KMS-11 (cell line): Measurements from ENCODE around the gene MED26.

Source experiments
- H2AFZ ChIP-seq: fragments of 200-600 bp; sonication (generic); 2 replicates; pipeline ENCODE4 v1.6.1; 2016; ENCODE audit warnings: antibody characterized with exemption, mixed run types, low read depth
- H3K27ac ChIP-seq: fragments of 200-600 bp; sonication (generic); 2 replicates; pipeline ENCODE4 v1.6.1; 2016; ENCODE audit warnings: mild to moderate bottlenecking, mixed run types
- H3K27me3 ChIP-seq: fragments of 200-600 bp; sonication (generic); 2 replicates; pipeline ENCODE4 v1.6.1; 2017; ENCODE audit warnings: mild to moderate bottlenecking, low read depth, mixed run types, moderate library complexity; ENCODE audit not compliant: insufficient read depth
- H3K36me3 ChIP-seq: fragments of 200-600 bp; sonication (generic); 2 replicates; pipeline ENCODE4 v1.6.1; 2017; ENCODE audit warnings: mild to moderate bottlenecking, mixed run types; ENCODE audit not compliant: insufficient read depth
- H3K4me1 ChIP-seq: fragments of 200-600 bp; sonication (generic); 2 replicates; pipeline ENCODE4 v1.6.1; 2016; ENCODE audit warnings: mild to moderate bottlenecking, low read depth, mixed run types; ENCODE audit not compliant: poor library complexity, severe bottlenecking
- H3K4me2 ChIP-seq: fragments of 200-600 bp; sonication (generic); 2 replicates; pipeline ENCODE4 v1.7.0; 2016; ENCODE audit warnings: mild to moderate bottlenecking, mixed run types
- H3K4me3 ChIP-seq: fragments of 200-600 bp; sonication (generic); IDR thresholded peaks from 2 replicates; pipeline ENCODE4 v1.6.1; 2017; ENCODE audit warnings: low read depth, low read length, mixed read lengths; ENCODE audit not compliant: insufficient read depth
- H3K79me2 ChIP-seq: fragments of 200-600 bp; sonication (generic); 2 replicates; pipeline ENCODE4 v1.6.1; 2016; ENCODE audit warnings: low read depth, mixed run types; ENCODE audit not compliant: insufficient read depth
- H3K9ac ChIP-seq: fragments of 200-600 bp; sonication (generic); 2 replicates; pipeline ENCODE4 v1.6.1; 2016; ENCODE audit warnings: mild to moderate bottlenecking, mixed run types
- H4K20me1 ChIP-seq: fragments of 200-600 bp; sonication (generic); 2 replicates; pipeline ENCODE4 v1.6.1; 2016; ENCODE audit warnings: mild to moderate bottlenecking, mixed run types; ENCODE audit not compliant: insufficient read depth
- TF ChIP-seq, protein P1 (sequence below): fragments of 200-600 bp; sonication (generic); conservative IDR thresholded peaks from 2 replicates; pipeline ENCODE4 v1.6.1; 2017; ENCODE audit warnings: low read depth, mild to moderate bottlenecking, antibody characterized with exemption, low read length, moderate library complexity, mixed read lengths

Gene MED26

GRCh38 chr19:16584248-16585093 lies 43.5 kb downstream of the MED26 start:
- H3K4me2 ChIP-seq: peak overlapping the region; percentile 95
- H3K4me1 ChIP-seq: peaks cover 29% of the 10 kb centered on the region
- no peaks in the 10 kb centered on the region; the same call in 1 of the 2 replicates for H3K36me3 ChIP-seq
- H3K27me3 ChIP-seq: no peaks in the 10 kb centered on the region
- H3K27ac ChIP-seq: peak overlapping the region; percentile 95
- no peak overlapping the region for H3K4me3 ChIP-seq
- peak overlapping the region; percentile 94 for H3K9ac ChIP-seq
- H2AFZ ChIP-seq: no peak overlapping the region
- TF ChIP-seq, protein P1, sequence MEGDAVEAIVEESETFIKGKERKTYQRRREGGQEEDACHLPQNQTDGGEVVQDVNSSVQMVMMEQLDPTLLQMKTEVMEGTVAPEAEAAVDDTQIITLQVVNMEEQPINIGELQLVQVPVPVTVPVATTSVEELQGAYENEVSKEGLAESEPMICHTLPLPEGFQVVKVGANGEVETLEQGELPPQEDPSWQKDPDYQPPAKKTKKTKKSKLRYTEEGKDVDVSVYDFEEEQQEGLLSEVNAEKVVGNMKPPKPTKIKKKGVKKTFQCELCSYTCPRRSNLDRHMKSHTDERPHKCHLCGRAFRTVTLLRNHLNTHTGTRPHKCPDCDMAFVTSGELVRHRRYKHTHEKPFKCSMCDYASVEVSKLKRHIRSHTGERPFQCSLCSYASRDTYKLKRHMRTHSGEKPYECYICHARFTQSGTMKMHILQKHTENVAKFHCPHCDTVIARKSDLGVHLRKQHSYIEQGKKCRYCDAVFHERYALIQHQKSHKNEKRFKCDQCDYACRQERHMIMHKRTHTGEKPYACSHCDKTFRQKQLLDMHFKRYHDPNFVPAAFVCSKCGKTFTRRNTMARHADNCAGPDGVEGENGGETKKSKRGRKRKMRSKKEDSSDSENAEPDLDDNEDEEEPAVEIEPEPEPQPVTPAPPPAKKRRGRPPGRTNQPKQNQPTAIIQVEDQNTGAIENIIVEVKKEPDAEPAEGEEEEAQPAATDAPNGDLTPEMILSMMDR: no peak
- H4K20me1 ChIP-seq: no peaks in the 10 kb centered on the region
- peaks cover 100% of the 10 kb centered on the region for H3K79me2 ChIP-seq

- no peak overlapping the region for H2AFZ ChIP-seq
- peaks cover 19% of the 10 kb centered on the region for H3K4me1 ChIP-seq
- H3K36me3 ChIP-seq: no peaks in the 10 kb centered on the region; the same call in 1 of the 2 replicates
- H3K79me2 ChIP-seq: peaks cover 100% of the 10 kb centered on the region
- H3K9ac ChIP-seq: no peak overlapping the region
- H3K4me3 ChIP-seq: no peak overlapping the region
- H3K27ac ChIP-seq: peak overlapping the region; percentile 95; the same call in 1 of the 2 replicates
- peak overlapping the region; percentile 95; the same call in 1 of the 2 replicates for H3K4me2 ChIP-seq
- H4K20me1 ChIP-seq: 0 out of 2 replicates have a peak, but pooled peaks cover 4% of the 10 kb centered on the region
- TF ChIP-seq, protein P1: no peak
- no peaks in the 10 kb centered on the region for H3K27me3 ChIP-seq
These were observed 45.3 kb downstream of the MED26 start for GRCh38 chr19:16582486-16583261.

- Histone ChIP-seq H2AFZ (no peak overlapping the region), H3K4me3 (no peak overlapping the region), H3K36me3 (no peaks in the 10 kb centered on the region; the same call in 1 of the 2 replicates), H3K27me3 (no peaks in the 10 kb centered on the region), H3K79me2 (peaks cover 100% of the 10 kb centered on the region), H3K4me2 (no peak overlapping the region), H3K9ac (no peak overlapping the region), H3K27ac (no peak overlapping the region), H3K4me1 (peaks cover 19% of the 10 kb centered on the region), H4K20me1 (0 out of 2 replicates have a peak, but pooled peaks cover 4% of the 10 kb centered on the region)
- TF ChIP-seq, protein P1: no peak
These were observed 46.0 kb downstream of the MED26 start for GRCh38 chr19:16581971-16582343.

DNA sequence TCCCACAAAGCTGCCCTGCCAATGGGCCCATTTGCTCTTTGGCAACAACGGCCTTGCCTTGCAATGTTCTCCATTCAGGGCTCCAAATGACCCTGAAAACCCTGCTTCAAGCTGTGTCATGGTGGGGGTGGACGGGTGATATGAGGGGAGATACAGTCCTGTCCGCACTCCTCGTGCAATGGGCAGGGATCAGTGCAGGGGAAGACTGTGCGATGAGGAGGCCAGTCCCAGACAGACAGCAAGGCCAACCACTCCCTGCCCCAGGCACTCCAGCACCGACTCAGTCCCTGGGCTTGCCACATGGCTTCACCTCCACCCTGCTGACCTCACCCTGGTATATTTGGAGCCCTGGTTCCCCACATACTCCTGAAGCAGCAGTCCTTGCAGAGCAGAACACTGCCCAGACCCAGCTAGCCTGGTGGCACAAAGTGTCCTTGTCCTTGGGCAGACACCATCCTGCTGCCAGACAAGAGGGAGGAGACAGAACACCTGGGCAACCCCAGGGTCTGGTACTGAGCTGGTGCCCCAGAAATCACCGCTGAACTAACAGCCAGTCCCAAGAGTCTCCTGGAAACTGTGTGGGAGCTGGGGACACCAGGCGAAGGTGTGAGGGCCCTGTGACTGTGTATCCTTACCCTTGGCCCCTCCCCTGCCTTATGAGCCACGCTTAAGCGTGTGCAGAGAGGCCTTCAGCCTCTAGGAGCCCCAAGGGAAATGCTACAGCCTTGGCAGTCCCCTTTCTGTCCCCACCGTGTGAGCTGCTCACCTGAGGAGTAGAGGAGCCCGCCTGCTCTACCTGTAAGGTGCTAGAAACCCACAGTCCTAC lies 46.6 kb downstream of the MED26 start:
- Histone ChIP-seq H3K9ac (no peak overlapping the region), H3K79me2 (peaks cover 95% of the 10 kb centered on the region), H3K4me1 (peaks cover 19% of the 10 kb centered on the region), H3K36me3 (no peaks in the 10 kb centered on the region; the same call in 1 of the 2 replicates), H3K4me3 (no peak overlapping the region), H2AFZ (no peak overlapping the region), H3K27ac (no peak overlapping the region), H4K20me1 (0 out of 2 replicates have a peak, but pooled peaks cover 4% of the 10 kb centered on the region), H3K4me2 (no peak overlapping the region), H3K27me3 (no peaks in the 10 kb centered on the region)
- TF ChIP-seq, protein P1: no peak
